Activated CD4-positive, alpha-beta T cell treated with anti-CD3 and anti-CD28 coated beads for 48 hours (primary cell): ENCODE data around the gene DQX1.
"Not testable (repeated sequence)": the region's sequence is repeated elsewhere in the genome, so short reads cannot be mapped to it uniquely, and the experiment has no call there.

Experiments
- DNase-seq: peaks from one replicate; pipeline ENCODE4 v3.0.0-alpha.2; 2020

Gene DQX1

GRCh38 chr2:74525717-74526648 is at the start of gene DQX1:
Gene DQX1 (minus strand): TSS chr2:74526231. CDS start chr2:74525729, 502 bp downstream.
- peak; percentile 38 for DNase-seq

GRCh38 chr2:74575320-74575719 is 49.3 kb upstream of the DQX1 start:
- no peak for DNase-seq

- no peak for DNase-seq
These were observed 47.9 kb upstream of the DQX1 start for GRCh38 chr2:74573747-74574562.

- no peak for DNase-seq
These were observed 46.3 kb upstream of the DQX1 start for GRCh38 chr2:74572178-74572925.

GRCh38 chr2:74571058-74571457 is 45.0 kb upstream of the DQX1 start:
- DNase-seq: no peak

GRCh38 chr2:74569686-74570085 is 43.7 kb upstream of the DQX1 start:
- no peak for DNase-seq

- no peak for DNase-seq
These were observed 41.9 kb upstream of the DQX1 start for GRCh38 chr2:74567881-74568280.

- no peak for DNase-seq
These were observed 40.7 kb upstream of the DQX1 start for GRCh38 chr2:74566754-74567085.

GRCh38 chr2:74566076-74566753 is 40.2 kb upstream of the DQX1 start:
- DNase-seq: no peak

- no peak for DNase-seq
These were observed 38.2 kb upstream of the DQX1 start for GRCh38 chr2:74564222-74564621.

- DNase-seq: no peak
These were observed 36.2 kb upstream of the DQX1 start for GRCh38 chr2:74562126-74562775.

- DNase-seq: not testable (repeated sequence)
These were observed 35.0 kb upstream of the DQX1 start for GRCh38 chr2:74561022-74561421.

- DNase-seq: no peak
These were observed 34.6 kb upstream of the DQX1 start for GRCh38 chr2:74560591-74560990.

- DNase-seq: no peak
These were observed 33.9 kb upstream of the DQX1 start for GRCh38 chr2:74559912-74560311.

- DNase-seq: no peak
These were observed 32.5 kb upstream of the DQX1 start for GRCh38 chr2:74558284-74559230.

GRCh38 chr2:74556831-74557370 is 30.9 kb upstream of the DQX1 start:
- DNase-seq: no peak

- no peak for DNase-seq
These were observed 30.1 kb upstream of the DQX1 start for GRCh38 chr2:74556159-74556558.

GRCh38 chr2:74555610-74556103 is 29.6 kb upstream of the DQX1 start:
- DNase-seq: no peak

GRCh38 chr2:74554820-74555531 is 28.9 kb upstream of the DQX1 start:
- peak; percentile 63 for DNase-seq
